ENCODE measurements around the gene IAH1.

The IAH1 gene

GRCh38 chr2:9524291-9524690, 49.9 kb downstream of the IAH1 start:
- H3K4me2 ChIP-seq (ENCODE audit: low read length), result no peak overlapping the region

GRCh38 chr2:9525266-9525665, 50.9 kb downstream of the IAH1 start:
- Histone ChIP-seq H2BK120ac (ENCODE audit: insufficient read depth, low read length, poor library complexity) (no peak overlapping the region), H3K14ac (ENCODE audit: low read length) (no peak overlapping the region), H3K9ac (ENCODE audit: low read length) (no peak overlapping the region), H4K91ac (ENCODE audit: low read depth, low read length) (no peak overlapping the region), H3K79me2 (ENCODE audit: control insufficient read depth, insufficient read depth, low read length, poor library complexity) (no peaks in the 10 kb centered on the region), H3K27ac (ENCODE audit: low read depth, low read length) (no peak overlapping the region), H3K18ac (ENCODE audit: low read length) (no peak overlapping the region), H3K23ac (ENCODE audit: low read length) (no peak overlapping the region), H3K36me3 (ENCODE audit: control insufficient read depth in 1 of 2, insufficient read depth in 2 of 2, low read length in 2 of 2) (peaks cover 11 to 12% of the 10 kb centered on the region in 2 experiments), H4K12ac (ENCODE audit: low read depth, low read length) (no peak overlapping the region), H3K4ac (ENCODE audit: low read depth, low read length) (no peak overlapping the region), H2AK5ac (ENCODE audit: low read length) (no peak overlapping the region), H3K4me3 (ENCODE audit: low read depth, low read length) (no peak overlapping the region), H2AFZ (ENCODE audit: insufficient read depth, low read length, poor library complexity) (no peak overlapping the region), H2BK12ac (ENCODE audit: low read length) (no peak overlapping the region), H3K4me2 (ENCODE audit: low read length) (no peak overlapping the region), H4K8ac (ENCODE audit: low read depth, low read length) (no peak overlapping the region), H3K79me1 (ENCODE audit: low read length) (no peaks in the 10 kb centered on the region), H3K27me3 (ENCODE audit: insufficient read depth, low read length) (no peaks in the 10 kb centered on the region), H3K4me1 (ENCODE audit: control insufficient read depth in 1 of 2, insufficient read depth in 2 of 2, low read length in 2 of 2) (no peaks in the 10 kb centered on the region), H2BK5ac (ENCODE audit: low read depth, low read length, poor library complexity) (no peak overlapping the region), H3K9me3 (ENCODE audit: insufficient read depth, low read depth, low read length) (no peaks in the 10 kb centered on the region)
- WGBS (ENCODE audit: extremely low coverage, insufficient coverage, insufficient read length), result no CpG with 5 or more reads among the region's 2 CpGs
- DNase-seq, result no peak

More at GRCh38 chr2:9524291-9524690, 49.9 kb downstream of the IAH1 start:
- no peak overlapping the region for H3K23ac ChIP-seq (ENCODE audit: low read length)
- no peak overlapping the region for H3K9ac ChIP-seq (ENCODE audit: low read length)
- H4K8ac ChIP-seq (ENCODE audit: low read depth, low read length), result no peak overlapping the region
- no peaks in the 10 kb centered on the region for H3K79me2 ChIP-seq (ENCODE audit: control insufficient read depth, insufficient read depth, low read length, poor library complexity)
- no peak overlapping the region for H2BK120ac ChIP-seq (ENCODE audit: insufficient read depth, low read length, poor library complexity)
- H3K14ac ChIP-seq (ENCODE audit: low read length), result no peak overlapping the region
- peaks cover 9 to 15% of the 10 kb centered on the region in 2 experiments for H3K36me3 ChIP-seq (ENCODE audit: control insufficient read depth in 1 of 2, insufficient read depth in 2 of 2, low read length in 2 of 2)
- H3K79me1 ChIP-seq (ENCODE audit: low read length), result no peaks in the 10 kb centered on the region
- no CpG with 5 or more reads among the region's 8 CpGs for WGBS (ENCODE audit: extremely low coverage, insufficient coverage, insufficient read length)
- no peak overlapping the region for H3K18ac ChIP-seq (ENCODE audit: low read length)
- H2BK12ac ChIP-seq (ENCODE audit: low read length), result no peak overlapping the region
- DNase-seq, result no peak
- H4K91ac ChIP-seq (ENCODE audit: low read depth, low read length), result no peak overlapping the region
- no peaks in the 10 kb centered on the region for H3K9me3 ChIP-seq (ENCODE audit: insufficient read depth, low read depth, low read length)
- H2BK5ac ChIP-seq (ENCODE audit: low read depth, low read length, poor library complexity), result no peak overlapping the region
- H3K27ac ChIP-seq (ENCODE audit: low read depth, low read length), result no peak overlapping the region
- H2AK5ac ChIP-seq (ENCODE audit: low read length), result no peak overlapping the region
- no peaks in the 10 kb centered on the region for H3K4me1 ChIP-seq (ENCODE audit: control insufficient read depth in 1 of 2, insufficient read depth in 2 of 2, low read length in 2 of 2)
- H2AFZ ChIP-seq (ENCODE audit: insufficient read depth, low read length, poor library complexity), result no peak overlapping the region
- no peak overlapping the region for H4K12ac ChIP-seq (ENCODE audit: low read depth, low read length)
- no peaks in the 10 kb centered on the region for H3K27me3 ChIP-seq (ENCODE audit: insufficient read depth, low read length)
- no peak overlapping the region for H3K4ac ChIP-seq (ENCODE audit: low read depth, low read length)
- H3K4me3 ChIP-seq (ENCODE audit: low read depth, low read length), result no peak overlapping the region

DNA sequence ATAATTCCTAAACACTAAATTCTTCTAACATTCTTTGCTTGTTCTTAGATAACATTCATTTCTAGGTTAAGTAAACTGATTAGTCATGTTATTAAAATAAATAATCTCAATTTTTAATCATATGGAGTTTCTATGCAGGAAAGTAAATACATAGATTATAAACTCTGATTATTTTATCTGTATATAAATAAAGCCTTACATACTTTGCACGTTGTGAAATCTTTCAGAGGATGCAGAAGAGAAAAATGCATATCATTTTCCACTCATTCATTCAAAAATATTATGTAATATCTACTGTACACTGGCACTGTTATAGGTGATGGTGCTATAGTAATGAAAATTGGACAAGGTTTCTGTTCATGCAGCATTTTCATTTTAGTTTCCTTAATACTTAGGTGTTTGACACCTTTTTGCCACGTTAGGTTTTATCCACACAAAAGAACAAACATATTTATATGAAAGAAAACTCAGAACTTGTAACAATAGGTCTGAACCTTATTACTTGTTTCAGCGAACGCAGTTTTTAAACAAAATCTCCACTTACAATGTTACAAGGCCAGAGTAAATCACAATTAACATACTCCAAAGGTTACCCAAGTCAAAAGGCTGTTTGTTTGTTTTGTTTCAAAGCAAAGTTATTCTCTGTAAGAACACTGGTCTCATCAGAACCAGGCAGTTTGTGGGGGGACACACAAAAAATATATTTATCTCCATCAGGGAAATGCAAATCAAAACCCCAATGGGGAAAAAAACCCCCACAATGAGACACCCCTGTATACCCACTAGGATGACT, 53.8 kb downstream of the IAH1 start:
- no peak overlapping the region for H4K8ac ChIP-seq (ENCODE audit: low read depth, low read length)
- no peak overlapping the region for H3K4me3 ChIP-seq (ENCODE audit: low read depth, low read length)
- no peaks in the 10 kb centered on the region for H3K4me1 ChIP-seq (ENCODE audit: control insufficient read depth in 1 of 2, insufficient read depth in 2 of 2, low read length in 2 of 2)
- no peaks in the 10 kb centered on the region for H3K27me3 ChIP-seq (ENCODE audit: insufficient read depth, low read length)
- no peak overlapping the region for H3K14ac ChIP-seq (ENCODE audit: low read length)
- no peaks in the 10 kb centered on the region for H3K79me2 ChIP-seq (ENCODE audit: control insufficient read depth, insufficient read depth, low read length, poor library complexity)
- WGBS (ENCODE audit: extremely low coverage, insufficient coverage, insufficient read length), result no CpG with 5 or more reads among the region's 4 CpGs
- H2AK5ac ChIP-seq (ENCODE audit: low read length), result no peak overlapping the region
- peaks cover 14 to 15% of the 10 kb centered on the region in 2 experiments for H3K36me3 ChIP-seq (ENCODE audit: control insufficient read depth in 1 of 2, insufficient read depth in 2 of 2, low read length in 2 of 2)
- H3K23ac ChIP-seq (ENCODE audit: low read length), result no peak overlapping the region
- no peak overlapping the region for H3K18ac ChIP-seq (ENCODE audit: low read length)
- H3K4me2 ChIP-seq (ENCODE audit: low read length), result no peak overlapping the region
- H3K27ac ChIP-seq (ENCODE audit: low read depth, low read length), result no peak overlapping the region
- no peak overlapping the region for H2BK120ac ChIP-seq (ENCODE audit: insufficient read depth, low read length, poor library complexity)
- no peak overlapping the region for H3K9ac ChIP-seq (ENCODE audit: low read length)
- H3K9me3 ChIP-seq (ENCODE audit: insufficient read depth, low read depth, low read length), result no peaks in the 10 kb centered on the region
- H2BK5ac ChIP-seq (ENCODE audit: low read depth, low read length, poor library complexity), result no peak overlapping the region
- no peak overlapping the region for H4K12ac ChIP-seq (ENCODE audit: low read depth, low read length)
- no peak overlapping the region for H3K4ac ChIP-seq (ENCODE audit: low read depth, low read length)
- no peak overlapping the region for H2AFZ ChIP-seq (ENCODE audit: insufficient read depth, low read length, poor library complexity)
- DNase-seq, result no peak
- H2BK12ac ChIP-seq (ENCODE audit: low read length), result no peak overlapping the region
- H4K91ac ChIP-seq (ENCODE audit: low read depth, low read length), result no peak overlapping the region
- H3K79me1 ChIP-seq (ENCODE audit: low read length), result no peaks in the 10 kb centered on the region

DNA sequence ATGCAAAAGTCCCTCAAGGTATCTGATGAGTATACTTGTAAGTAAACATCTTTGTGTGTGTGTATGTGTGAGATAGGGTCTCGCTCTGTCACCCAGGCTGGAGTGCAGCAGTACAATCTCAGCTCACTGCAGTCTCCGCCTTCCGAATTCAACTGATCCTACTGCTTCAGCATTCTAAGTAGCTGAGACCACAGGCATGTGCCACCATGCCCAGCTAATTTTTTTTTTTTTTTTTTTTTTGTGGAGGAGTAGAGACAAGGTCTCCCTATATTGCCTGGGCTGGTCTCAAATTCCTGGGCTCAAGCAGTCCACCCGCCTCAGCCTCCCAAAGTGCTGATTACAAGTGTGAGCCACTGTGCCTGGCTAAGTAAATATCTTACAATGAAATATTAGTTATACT, 58.1 kb downstream of the IAH1 start:
- DNase-seq, result no peak
- H2BK12ac ChIP-seq (ENCODE audit: low read length), result no peak overlapping the region
- no peak overlapping the region for H2AK5ac ChIP-seq (ENCODE audit: low read length)
- no CpG with 5 or more reads among the region's 4 CpGs for WGBS (ENCODE audit: extremely low coverage, insufficient coverage, insufficient read length)
- no peak overlapping the region for H2AFZ ChIP-seq (ENCODE audit: insufficient read depth, low read length, poor library complexity)
- H3K18ac ChIP-seq (ENCODE audit: low read length), result no peak overlapping the region
- H4K8ac ChIP-seq (ENCODE audit: low read depth, low read length), result no peak overlapping the region
- H3K4me2 ChIP-seq (ENCODE audit: low read length), result no peak overlapping the region
- H2BK120ac ChIP-seq (ENCODE audit: insufficient read depth, low read length, poor library complexity), result no peak overlapping the region
- H4K91ac ChIP-seq (ENCODE audit: low read depth, low read length), result no peak overlapping the region
- H3K4ac ChIP-seq (ENCODE audit: low read depth, low read length), result no peak overlapping the region
- H2BK5ac ChIP-seq (ENCODE audit: low read depth, low read length, poor library complexity), result no peak overlapping the region
- no peak overlapping the region for H3K9ac ChIP-seq (ENCODE audit: low read length)
- no peaks in the 10 kb centered on the region for H3K4me1 ChIP-seq (ENCODE audit: control insufficient read depth in 1 of 2, insufficient read depth in 2 of 2, low read length in 2 of 2)
- H3K36me3 ChIP-seq (ENCODE audit: control insufficient read depth in 1 of 2, insufficient read depth in 2 of 2, low read length in 2 of 2), result peaks cover 10 to 11% of the 10 kb centered on the region in 2 experiments
- no peak overlapping the region for H3K14ac ChIP-seq (ENCODE audit: low read length)
- no peak overlapping the region for H4K12ac ChIP-seq (ENCODE audit: low read depth, low read length)
- H3K27ac ChIP-seq (ENCODE audit: low read depth, low read length), result no peak overlapping the region
- no peaks in the 10 kb centered on the region for H3K79me2 ChIP-seq (ENCODE audit: control insufficient read depth, insufficient read depth, low read length, poor library complexity)
- no peaks in the 10 kb centered on the region for H3K27me3 ChIP-seq (ENCODE audit: insufficient read depth, low read length)
- H3K4me3 ChIP-seq (ENCODE audit: low read depth, low read length), result no peak overlapping the region
- no peaks in the 10 kb centered on the region for H3K79me1 ChIP-seq (ENCODE audit: low read length)
- H3K9me3 ChIP-seq (ENCODE audit: insufficient read depth, low read depth, low read length), result no peaks in the 10 kb centered on the region
- no peak overlapping the region for H3K23ac ChIP-seq (ENCODE audit: low read length)
